ENCODE results near the gene CALML3.

The CALML3 gene

GRCh38 chr10:5492322-5492855 is 32.4 kb upstream of the CALML3 start:
- no peak for DNase-seq

- DNase-seq, result no peak
Measured at GRCh38 chr10:5492929-5493576, 31.7 kb upstream of the CALML3 start.

- DNase-seq, result no peak
Measured at GRCh38 chr10:5493691-5494090, 31.1 kb upstream of the CALML3 start.

- DNase-seq, result no peak
Measured at GRCh38 chr10:5494611-5495010, 30.1 kb upstream of the CALML3 start.

- DNase-seq, result no peak
Measured at GRCh38 chr10:5496261-5497250, 28.2 kb upstream of the CALML3 start.

GRCh38 chr10:5497289-5497688 is 27.5 kb upstream of the CALML3 start:
- DNase-seq, result no peak

GRCh38 chr10:5497948-5498730 is 26.6 kb upstream of the CALML3 start:
- peak; percentile 17 for DNase-seq

- no peak for DNase-seq
Measured at GRCh38 chr10:5498791-5499492, 25.8 kb upstream of the CALML3 start.

- DNase-seq, result no peak
Measured at GRCh38 chr10:5499493-5500140, 25.1 kb upstream of the CALML3 start, which contains the start of gene CALML5. CALML5 (minus strand) TSS chr10:5499570; CDS start chr10:5499438, 132 bp downstream.

- DNase-seq, result no peak
Measured at GRCh38 chr10:5500162-5500670, 24.5 kb upstream of the CALML3 start.

- DNase-seq, result no peak
Measured at GRCh38 chr10:5500910-5501309, 23.9 kb upstream of the CALML3 start.

GRCh38 chr10:5502061-5502521 is 22.7 kb upstream of the CALML3 start:
- DNase-seq, result no peak

- no peak for DNase-seq
Measured at GRCh38 chr10:5502571-5503476, 21.9 kb upstream of the CALML3 start.

- peak; percentile 90 for DNase-seq
Measured at GRCh38 chr10:5503477-5503835, 21.3 kb upstream of the CALML3 start.

- peak; percentile 68 for DNase-seq
Measured at GRCh38 chr10:5504146-5505072, 20.4 kb upstream of the CALML3 start.

- no peak for DNase-seq
Measured at GRCh38 chr10:5506246-5506645, 18.5 kb upstream of the CALML3 start.

- DNase-seq, result no peak
Measured at GRCh38 chr10:5506751-5507648, 17.8 kb upstream of the CALML3 start.

GRCh38 chr10:5507649-5508131 is 17.1 kb upstream of the CALML3 start:
- DNase-seq, result no peak

Measured in NCI-H510A treated with DMSO at 0.1 percent for 48 hours (cell line).